H1 (cell line): Measurements from ENCODE around the gene ZNF182. TPM values are rescaled to one million over a fixed set of nuclear protein-coding genes. Genes with fewer than 3 reads are reported as not detected.

Experiments used
- CTCF ChIA-PET: fragments of 300-600 bp; sonication (Branson Sonifier 250); formaldehyde crosslinking; loops from one replicate; lab custom pipeline; 2021; ENCODE audit not compliant: partially characterized antibody; lab: Charles Lee
- POLR2A ChIA-PET: fragments of 300-600 bp; sonication (Branson Sonifier 250); formaldehyde crosslinking; loops from one replicate; lab custom pipeline; 2021; ENCODE audit warnings: inconsistent platforms; ENCODE audit not compliant: partially characterized antibody; lab: Charles Lee
- DNase-seq, 2 experiments: peaks; one replicate each; pipeline versions ENCODE4 v3.0.0 to v3.0.0-alpha.2; 2010 to 2022; ENCODE audit warnings: low spot score in 2 of 2, low read depth in 1 of 2, mixed read lengths in 1 of 2
- FAIRE-seq: peaks from 2 replicates; lab custom pipeline; 2011; peaks lifted over from hg19 to GRCh38; lab: Jason Lieb, UNC
- H2AFZ ChIP-seq: 2 replicates; pipeline ENCODE4 v1.8.1; 2012; ENCODE audit warnings: low read length, inconsistent platforms
- H2AK5ac ChIP-seq: 2 replicates; pipeline ENCODE4 v1.6.1; 2013; ENCODE audit warnings: low read depth, low read length
- H2BK120ac ChIP-seq: replicated peaks from 2 replicates; pipeline ENCODE3; 2013; ENCODE audit warnings: low read depth, low read length, inconsistent platforms
- H2BK12ac ChIP-seq: 2 replicates; pipeline ENCODE4 v1.6.1; 2013; ENCODE audit warnings: low read depth, low read length
- H2BK15ac ChIP-seq: 2 replicates; pipeline ENCODE4 v1.6.1; 2013; ENCODE audit warnings: low read length
- H2BK20ac ChIP-seq: 2 replicates; pipeline ENCODE4 v1.6.1; 2013; ENCODE audit warnings: low read length
- H2BK5ac ChIP-seq: 2 replicates; pipeline ENCODE4 v1.6.1; 2013; ENCODE audit warnings: low read depth, low read length
- H3K14ac ChIP-seq: 2 replicates; pipeline ENCODE4 v1.6.1; 2013; ENCODE audit warnings: inconsistent platforms; ENCODE audit not compliant: insufficient read length
- H3K18ac ChIP-seq: 2 replicates; pipeline ENCODE4 v1.6.1; 2013; ENCODE audit warnings: low read length; ENCODE audit errors: extremely low read depth
- H3K23ac ChIP-seq: 2 replicates; pipeline ENCODE4 v1.6.1; 2013; ENCODE audit warnings: inconsistent platforms; ENCODE audit not compliant: insufficient read length
- H3K23me2 ChIP-seq: 2 replicates; pipeline ENCODE4 v1.6.1; 2013; ENCODE audit warnings: low read depth, low read length
- H3K27ac ChIP-seq: 2 replicates; pipeline ENCODE4 v1.6.1; 2011; ENCODE audit warnings: low read depth, low read length, inconsistent platforms
- H3K27me3 ChIP-seq, 4 experiments: replicated peaks in 1 of 4; 1 replicate in 1 of 4; 2 replicates in 3 of 4; pipeline versions ENCODE4 v1.6.1 to v1.8.1; 2011 to 2013; ENCODE audit warnings: low read length in 3 of 4, mild to moderate bottlenecking in 3 of 4, inconsistent platforms in 2 of 4, mixed read lengths in 2 of 4, moderate library complexity in 1 of 4; ENCODE audit not compliant: control insufficient read depth in 3 of 4, insufficient read depth in 3 of 4; ENCODE audit errors: extremely low read depth in 1 of 4
- H3K36me3 ChIP-seq, 4 experiments: 2 replicates each; pipeline versions ENCODE4 v1.6.1 to v1.8.1; 2011 to 2013; ENCODE audit warnings: mild to moderate bottlenecking in 4 of 4, low read length in 3 of 4, moderate library complexity in 2 of 4, control low read depth in 1 of 4, inconsistent platforms in 1 of 4; ENCODE audit not compliant: insufficient read depth in 4 of 4, control insufficient read depth in 2 of 4
- H3K4ac ChIP-seq: replicated peaks from 2 replicates; pipeline ENCODE3; 2013; ENCODE audit warnings: low read length, low read depth, mixed read lengths, inconsistent platforms; ENCODE audit not compliant: insufficient read length
- H3K4me1 ChIP-seq, 4 experiments: replicated peaks in 1 of 4; 1 replicate in 1 of 4; 2 replicates in 3 of 4; pipeline versions ENCODE4 v1.6.1 to v1.8.1; 2011 to 2013; ENCODE audit warnings: low read length in 3 of 4, inconsistent platforms in 2 of 4, mixed read lengths in 1 of 4; ENCODE audit not compliant: insufficient read depth in 4 of 4, control insufficient read depth in 3 of 4
- H3K4me2 ChIP-seq, 2 experiments: 2 replicates each; pipeline versions ENCODE4 v1.6.1 to v1.8.1; 2011 to 2013; ENCODE audit warnings: low read depth in 2 of 2, low read length in 2 of 2, control low read depth in 1 of 2, inconsistent platforms in 1 of 2, mild to moderate bottlenecking in 1 of 2; ENCODE audit not compliant: insufficient read depth in 1 of 2
- H3K4me3 ChIP-seq, 4 experiments: fragments of 200-600, 300-600 bp in 1 of 4; sonication (generic), shearing (Covaris generic), sonication (Bioruptor Twin) in 1 of 4; 2 replicates each; pipeline versions ENCODE4 v1.5.1 to v1.8.1; 2011 to 2016; ENCODE audit warnings: low read length in 4 of 4, low read depth in 3 of 4, control low read depth in 2 of 4, inconsistent platforms in 2 of 4, mild to moderate bottlenecking in 2 of 4, mixed read lengths in 1 of 4, moderate library complexity in 1 of 4; ENCODE audit not compliant: insufficient read depth in 2 of 4; ENCODE audit errors: extremely low read depth in 1 of 4
- H3K56ac ChIP-seq: replicated peaks from 2 replicates; pipeline ENCODE3; 2013; ENCODE audit warnings: low read depth, mild to moderate bottlenecking, mixed read lengths, low read length, inconsistent platforms; ENCODE audit not compliant: insufficient read length
- H3K79me1 ChIP-seq: 2 replicates; pipeline ENCODE4 v1.6.1; 2013; ENCODE audit warnings: low read depth, low read length, control low read depth
- H3K79me2 ChIP-seq, 2 experiments: 2 replicates each; pipeline versions ENCODE4 v1.6.1 to v1.8.1; 2012 to 2013; ENCODE audit warnings: low read length in 2 of 2, mild to moderate bottlenecking in 2 of 2, inconsistent platforms in 1 of 2; ENCODE audit not compliant: insufficient read depth in 2 of 2, control insufficient read depth in 1 of 2
- H3K9ac ChIP-seq, 4 experiments: replicated peaks in 1 of 4; 1 replicate in 1 of 4; 2 replicates in 3 of 4; pipeline versions ENCODE4 v1.6.1 to v1.8.1; 2011 to 2013; ENCODE audit warnings: low read depth in 3 of 4, low read length in 3 of 4, control low read depth in 2 of 4, mild to moderate bottlenecking in 2 of 4, moderate library complexity in 2 of 4, inconsistent platforms in 1 of 4; ENCODE audit errors: extremely low read depth in 1 of 4
- H3K9me3 ChIP-seq, 2 experiments: 2 replicates each; pipeline versions ENCODE4 v1.6.1 to v1.8.1; 2012 to 2013; ENCODE audit warnings: mild to moderate bottlenecking in 2 of 2, moderate library complexity in 2 of 2, control low read depth in 1 of 2, inconsistent platforms in 1 of 2, low read depth in 1 of 2, low read length in 1 of 2, mixed read lengths in 1 of 2; ENCODE audit not compliant: insufficient read depth in 2 of 2
- H4K20me1 ChIP-seq, 2 experiments: replicated peaks in 1 of 2; 2 replicates each; pipeline versions ENCODE3 to v1.8.1; 2011 to 2013; ENCODE audit warnings: inconsistent platforms in 2 of 2, low read length in 2 of 2, mild to moderate bottlenecking in 1 of 2; ENCODE audit not compliant: insufficient read depth in 2 of 2, control insufficient read depth in 1 of 2
- H4K5ac ChIP-seq: 2 replicates; pipeline ENCODE4 v1.6.1; 2013; ENCODE audit warnings: low read length, low read depth, mixed read lengths, inconsistent platforms; ENCODE audit not compliant: insufficient read length
- H4K8ac ChIP-seq: 2 replicates; pipeline ENCODE4 v1.8.0; 2013; ENCODE audit warnings: mild to moderate bottlenecking, moderate library complexity, low read length, inconsistent platforms; ENCODE audit not compliant: insufficient read depth; ENCODE audit errors: extremely low read depth
- H4K91ac ChIP-seq: replicated peaks from 2 replicates; pipeline ENCODE3; 2013; ENCODE audit warnings: low read length, mixed read lengths, inconsistent platforms; ENCODE audit not compliant: insufficient read length
- CBX5 ChIP-seq: fragments of 300-800, 300-1000 bp; sonication (generic); IDR thresholded peaks from 2 replicates; pipeline ENCODE4 v1.7.1; 2016; ENCODE audit warnings: antibody characterized with exemption, low read length, low read depth
- CHD2 ChIP-seq: IDR thresholded peaks from 2 replicates; pipeline ENCODE4 v1.6.1; 2012; ENCODE audit warnings: low read length, improper control_type of control experiment
- EP300 ChIP-seq, 2 experiments: IDR thresholded peaks; 1 replicate in 1 of 2; 2 replicates in 1 of 2; pipeline ENCODE4 v1.6.1; 2011 to 2012; ENCODE audit warnings: low read depth in 2 of 2, low read length in 2 of 2, mild to moderate bottlenecking in 2 of 2, borderline replicate concordance in 1 of 2, inconsistent platforms in 1 of 2, moderate library complexity in 1 of 2
- EZH2 ChIP-seq: fragments of 200-600 bp; sonication (generic); IDR thresholded peaks from 2 replicates; pipeline ENCODE4 v1.7.1; 2012; ENCODE audit warnings: low read depth, mild to moderate bottlenecking, moderate library complexity, low read length, inconsistent platforms; ENCODE audit not compliant: severe bottlenecking
- HDAC6 ChIP-seq: IDR thresholded peaks from one replicate; pipeline ENCODE4 v1.7.1; 2012; ENCODE audit warnings: low read depth, mild to moderate bottlenecking, inconsistent platforms, low read length, moderate library complexity
- JUN ChIP-seq: IDR thresholded peaks from 2 replicates; pipeline ENCODE4 v1.6.1; 2011; ENCODE audit warnings: low read depth, mild to moderate bottlenecking, improper control_type of control experiment, low read length
- KDM5A ChIP-seq: fragments of 200-600 bp; IDR thresholded peaks from 2 replicates; pipeline ENCODE4 v1.7.1; 2012; ENCODE audit warnings: mild to moderate bottlenecking, low read length, inconsistent platforms, mixed read lengths
- NANOG ChIP-seq: IDR thresholded peaks from 2 replicates; pipeline ENCODE4 v1.6.1; 2011; ENCODE audit warnings: low read length, low read depth, mild to moderate bottlenecking, inconsistent platforms; ENCODE audit not compliant: insufficient read depth, poor library complexity, severe bottlenecking
- RAD21 ChIP-seq, 2 experiments: IDR thresholded peaks in 1 of 2; conservative IDR thresholded peaks in 1 of 2; 2 replicates each; pipeline ENCODE4 v1.6.1; 2011; ENCODE audit warnings: low read depth in 2 of 2, low read length in 2 of 2, improper control_type of control experiment in 1 of 2, inconsistent platforms in 1 of 2, mild to moderate bottlenecking in 1 of 2, moderate library complexity in 1 of 2
- SAP30 ChIP-seq: fragments of 300-600 bp; sonication (generic); IDR thresholded peaks from 2 replicates; pipeline ENCODE4 v1.7.1; 2012; ENCODE audit warnings: low read length, moderate library complexity, mild to moderate bottlenecking, inconsistent platforms; ENCODE audit not compliant: insufficient read depth, insufficient replicate concordance
- SIX5 ChIP-seq: IDR thresholded peaks from 2 replicates; pipeline ENCODE4 v1.6.1; 2011; ENCODE audit warnings: mild to moderate bottlenecking, low read depth, low read length
- WGBS, 2 experiments: shearing (Covaris generic) in 1 of 2; methylation state at CpG; one replicate each; pipeline versions ENCODE4 v1.1.6 to v1.1.7; 2013 to 2015; ENCODE audit warnings: low lambda C conversion rate in 2 of 2, mixed read lengths in 2 of 2, inconsistent platforms in 1 of 2, low coverage in 1 of 2, missing lambda C conversion rate in 1 of 2; ENCODE audit not compliant: insufficient replicate concordance in 2 of 2, insufficient coverage in 1 of 2, insufficient read length in 1 of 2; ENCODE audit errors: extremely low coverage in 1 of 2, missing lambda C conversion rate in 1 of 2; 5-methylcytosine and 5-hydroxymethylcytosine counted together
- polyA plus RNA-seq, 7 experiments: library from polyadenylated mRNA; depleted of rRNA in 3 of 7; stranded (reverse) in 5 of 7; unstranded in 2 of 7; fragments of >200 nt in 5 of 7; fragments of 200-250 nt in 2 of 7; gene quantifications; 1 replicate in 5 of 7; 2 replicates in 1 of 7; 4 replicates in 1 of 7; pipeline versions ENCODE4 v1.2.1 to v1.2.3, GENCODE V29; 2011 to 2013; ENCODE audit warnings: missing spikeins in 2 of 7, mixed read lengths in 2 of 7
- total RNA-seq: library from RNA; stranded (reverse); fragmentation: NEBNext Ultra II Directional; extraction: Animal tissue kit (Norgen Biotek cat#: 25700); gene quantifications from 2 replicates; pipeline ENCODE4 v1.2.1, GENCODE V29; 2021

The ZNF182 gene
- total and polyA plus RNA-seq, 2 of the 8 experiments (the other 6 are each of a cell fraction or from before 2014, with no cell fraction given): 1.3 to 8.2 TPM

GRCh38 chrX:48045410-48046311, 41.9 kb upstream of the ZNF182 start:
- Histone ChIP-seq H4K91ac (no peak overlapping the region), H3K27me3 (no peaks in the 10 kb centered on the region), H2BK5ac (no peak overlapping the region), H2BK120ac (no peak overlapping the region), H3K36me3 (no peaks in the 10 kb centered on the region), H3K23me2 (no peaks in the 10 kb centered on the region), H3K4me2 (no peak overlapping the region), H2AFZ (no peak overlapping the region), H3K4ac (no peak overlapping the region), H4K8ac (no peak overlapping the region), H3K56ac (no peak overlapping the region), H3K9ac (no peak overlapping the region), H4K5ac (no peak overlapping the region), H3K14ac (no peak overlapping the region), H2BK15ac (no peak overlapping the region), H3K79me2 (no peaks in the 10 kb centered on the region), H4K20me1 (no peaks in the 10 kb centered on the region), H3K23ac (no peak overlapping the region), H2BK12ac (no peak overlapping the region), H3K18ac (no peak overlapping the region), H3K4me1 (no peaks in the 10 kb centered on the region), H2BK20ac (no peak overlapping the region), H3K9me3 (no peaks in the 10 kb centered on the region), H2AK5ac (no peak overlapping the region), H3K4me3 (no peak overlapping the region), H3K27ac (no peak overlapping the region), H3K79me1 (no peaks in the 10 kb centered on the region)
- POLR2A ChIA-PET: no interaction called here
- CTCF ChIA-PET: interaction anchor here (1.7 kb wide), 1 partner anchor 19 kb away, joined by 5 read pairs; no protein-coding TSS in a partner anchor
- 79% methylated on average over 7 of the region's 8 CpGs; no CpG with 5 or more reads in 1 of the 2 experiments for WGBS, 2 experiments
- FAIRE-seq (no peak), DNase-seq (no peak)
- no peak for TF ChIP-seq NANOG
- TF ChIP-seq EZH2: no peak
- TF ChIP-seq JUN: no peak
- TF ChIP-seq EP300 (IDR thresholded peaks at IDR 0.05; ENCODE audit: borderline replicate concordance in 1 of 2, low read depth in 2 of 2, low read length in 2 of 2): no peak
- TF ChIP-seq KDM5A: no peak
- TF ChIP-seq CHD2: no peak
- TF ChIP-seq HDAC6: no peak
- TF ChIP-seq SIX5: no peak
- TF ChIP-seq CBX5: no peak
- TF ChIP-seq SAP30: no peak
- TF ChIP-seq RAD21 (IDR thresholded peaks at IDR 0.05 in 1 of 2, conservative IDR thresholded peaks at IDR 0.05 in 1 of 2; ENCODE audit: low read depth in 2 of 2, low read length in 2 of 2): no peak
